ENCODE data around the gene RIC8B. TPM values are rescaled to one million over a fixed set of nuclear protein-coding genes. Genes with fewer than 3 reads are reported as not detected.

The RIC8B gene
- total RNA-seq, 1 donor from 2014 or later = 14.0 TPM

DNA sequence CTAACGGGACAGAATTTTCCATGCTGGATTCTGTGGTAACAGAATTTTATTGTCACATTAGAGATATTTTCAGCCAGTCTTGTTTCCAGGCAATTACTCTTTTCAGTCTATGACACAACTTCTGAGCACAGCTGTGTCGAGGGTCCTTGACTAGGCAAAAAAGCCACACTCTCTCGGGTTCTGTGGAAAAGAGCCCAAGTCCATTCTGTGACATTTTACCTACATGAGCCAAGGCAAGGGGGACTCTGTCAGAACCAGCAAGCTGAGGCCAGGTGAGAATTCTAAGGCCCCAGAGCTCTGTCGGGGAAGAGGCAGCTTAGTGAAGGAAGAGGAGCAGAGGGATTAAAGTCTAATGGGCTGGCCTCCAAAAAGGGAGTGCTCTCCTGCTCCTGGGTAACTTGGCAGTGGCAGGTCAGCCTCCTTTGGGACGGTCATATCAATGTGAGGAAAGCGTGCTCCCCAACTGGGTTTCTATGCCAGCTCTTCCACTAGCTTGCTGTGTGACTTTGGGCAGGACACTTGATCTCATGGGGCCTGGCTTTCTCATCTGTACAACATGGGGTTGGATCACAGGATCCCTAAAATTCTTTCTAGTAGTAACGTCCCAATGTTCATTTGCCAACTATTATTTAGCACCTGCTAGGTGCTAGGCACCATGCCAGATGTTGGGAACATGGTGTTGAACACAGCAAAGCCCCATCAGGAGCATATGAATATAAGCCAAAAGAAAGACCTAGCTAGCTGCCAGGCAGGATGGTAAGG lies 16.0 kb upstream of the RIC8B start:
- intact Hi-C loops (cut with micrococcal nuclease) = no loop called here

DNA sequence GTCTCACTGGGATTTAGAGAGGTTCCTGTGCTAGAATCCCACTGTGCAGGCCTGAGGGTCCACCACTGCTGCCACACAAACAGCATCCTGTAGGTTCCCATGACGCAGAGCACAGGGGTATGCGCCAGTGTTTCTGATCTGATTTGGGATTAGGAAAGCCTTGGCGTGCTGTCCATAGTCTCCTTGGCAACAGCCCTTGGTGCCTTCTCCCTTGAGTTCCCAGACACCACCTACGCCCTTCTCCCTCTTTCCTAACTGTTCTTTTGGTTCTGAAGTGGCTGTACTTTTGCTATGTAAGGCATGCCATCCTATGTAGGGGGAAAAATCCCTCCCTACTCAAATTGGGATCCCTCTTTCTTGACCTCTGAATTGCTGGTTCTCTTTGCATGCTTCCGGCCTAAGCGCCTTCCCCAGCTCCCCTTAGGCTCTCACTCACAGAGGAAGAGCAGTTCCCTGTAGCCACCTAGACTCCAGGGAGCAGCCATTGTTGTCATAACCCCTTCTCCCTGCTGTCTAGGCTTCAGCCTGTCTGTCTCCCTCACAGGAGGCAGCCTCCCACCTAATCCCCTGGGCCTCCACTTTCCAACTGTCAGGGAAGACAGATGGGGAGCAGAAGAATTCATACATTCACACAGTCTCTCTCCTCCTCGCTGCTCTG lies 14.8 kb upstream of the RIC8B start:
- intact Hi-C loops (cut with micrococcal nuclease) = no loop called here

DNA sequence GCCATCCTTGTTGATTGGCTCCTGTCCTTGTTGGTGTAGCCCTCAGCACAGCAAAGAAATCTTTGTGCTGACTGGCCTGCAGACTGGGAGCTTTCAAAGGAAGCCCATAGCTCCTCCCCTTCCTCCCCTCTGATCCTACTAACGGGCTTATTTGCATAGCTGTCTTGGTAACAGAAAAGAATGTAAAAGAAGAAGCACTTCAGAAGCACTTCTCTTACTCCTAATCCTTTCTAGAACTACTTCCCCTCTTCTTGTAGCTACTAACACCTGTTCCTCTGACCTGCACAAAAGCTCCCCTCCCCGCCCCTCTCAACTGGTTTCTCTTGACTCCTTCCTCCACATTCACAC lies 14.3 kb upstream of the RIC8B start:
- intact Hi-C loops (cut with micrococcal nuclease) = no loop called here

DNA sequence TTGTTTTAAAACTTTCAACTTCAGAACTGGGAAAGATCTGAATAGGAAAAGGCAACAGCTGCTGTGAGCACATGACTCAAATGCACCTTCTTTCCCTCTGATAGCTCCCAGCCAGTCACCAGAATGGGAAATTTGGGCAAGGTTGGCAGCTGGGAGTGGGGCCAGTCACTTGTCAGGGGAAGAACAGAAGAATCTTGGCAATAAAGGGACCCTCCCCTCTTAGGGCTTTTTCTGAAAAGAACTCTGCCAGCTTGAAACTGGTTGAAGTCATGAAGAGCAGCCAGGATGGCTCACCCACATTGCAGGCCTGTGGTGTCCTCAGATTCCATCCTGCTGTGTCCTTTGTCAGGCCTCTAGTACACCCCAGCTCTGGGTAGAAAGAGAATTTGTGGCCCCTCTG lies 10.3 kb upstream of the RIC8B start:
- intact Hi-C loops (cut with micrococcal nuclease) = no loop called here

DNA sequence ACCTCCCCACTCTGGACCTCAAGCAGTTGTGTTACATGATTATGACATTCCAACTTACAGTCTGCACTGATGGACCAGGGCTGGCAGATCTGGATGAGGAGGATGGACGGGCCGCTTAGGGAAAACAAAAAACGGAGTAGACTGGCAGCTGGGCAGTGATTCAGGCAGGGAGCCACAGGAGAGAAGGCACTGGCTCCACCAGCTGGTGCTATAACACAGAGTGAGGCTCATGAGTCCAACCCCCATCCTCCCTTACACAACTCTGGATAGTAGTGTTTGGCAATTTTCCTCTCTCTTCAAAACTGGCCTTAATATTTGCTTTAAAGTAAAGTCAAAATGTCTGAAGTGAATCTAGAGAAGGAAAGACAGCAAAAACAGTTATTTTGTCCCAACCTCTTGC lies 9.7 kb upstream of the RIC8B start:
- intact Hi-C loops (cut with micrococcal nuclease) = no loop called here

DNA sequence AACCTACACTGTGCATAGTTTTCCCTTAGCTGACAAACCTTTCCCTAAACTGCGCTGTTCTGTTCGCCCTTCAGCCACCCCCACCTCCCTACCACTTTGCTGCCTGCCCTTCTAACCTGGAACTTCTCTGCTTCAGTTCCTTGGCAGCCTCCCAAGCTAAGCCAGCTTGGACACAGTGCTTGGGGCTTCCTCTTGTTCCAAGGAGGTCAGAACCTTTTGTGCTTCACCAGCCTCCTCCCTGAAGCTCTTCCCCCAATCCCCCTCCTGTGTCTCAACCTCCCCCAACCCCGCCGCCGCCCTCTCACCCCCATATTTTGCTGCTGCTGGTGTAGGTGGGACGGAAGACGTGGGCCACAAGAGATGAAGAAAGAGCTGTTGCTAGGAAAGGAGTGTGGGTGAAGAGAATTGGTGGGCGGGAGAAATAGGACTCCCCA lies 8.1 kb upstream of the RIC8B start:
- intact Hi-C loops (cut with micrococcal nuclease) = no loop called here

DNA sequence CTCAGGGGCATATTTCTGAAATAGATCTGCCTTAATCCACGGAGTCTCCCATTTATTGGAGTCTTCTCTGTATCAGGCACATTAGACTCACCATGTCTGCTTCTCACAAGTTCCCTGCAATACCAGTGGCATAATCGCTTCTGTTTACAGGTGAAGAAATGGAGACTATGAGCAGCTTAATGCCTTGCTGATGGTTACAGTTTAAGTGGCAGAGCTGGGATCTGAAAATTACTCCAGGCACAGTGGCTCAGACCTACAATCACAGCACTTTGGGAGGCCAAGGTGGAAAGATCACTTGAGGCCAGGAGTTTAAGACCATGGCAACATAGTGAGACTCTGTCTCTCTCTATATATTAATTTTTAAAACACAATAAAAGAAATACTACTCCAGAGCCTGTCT lies 7.3 kb upstream of the RIC8B start:
- intact Hi-C loops (cut with micrococcal nuclease) = no loop called here

DNA sequence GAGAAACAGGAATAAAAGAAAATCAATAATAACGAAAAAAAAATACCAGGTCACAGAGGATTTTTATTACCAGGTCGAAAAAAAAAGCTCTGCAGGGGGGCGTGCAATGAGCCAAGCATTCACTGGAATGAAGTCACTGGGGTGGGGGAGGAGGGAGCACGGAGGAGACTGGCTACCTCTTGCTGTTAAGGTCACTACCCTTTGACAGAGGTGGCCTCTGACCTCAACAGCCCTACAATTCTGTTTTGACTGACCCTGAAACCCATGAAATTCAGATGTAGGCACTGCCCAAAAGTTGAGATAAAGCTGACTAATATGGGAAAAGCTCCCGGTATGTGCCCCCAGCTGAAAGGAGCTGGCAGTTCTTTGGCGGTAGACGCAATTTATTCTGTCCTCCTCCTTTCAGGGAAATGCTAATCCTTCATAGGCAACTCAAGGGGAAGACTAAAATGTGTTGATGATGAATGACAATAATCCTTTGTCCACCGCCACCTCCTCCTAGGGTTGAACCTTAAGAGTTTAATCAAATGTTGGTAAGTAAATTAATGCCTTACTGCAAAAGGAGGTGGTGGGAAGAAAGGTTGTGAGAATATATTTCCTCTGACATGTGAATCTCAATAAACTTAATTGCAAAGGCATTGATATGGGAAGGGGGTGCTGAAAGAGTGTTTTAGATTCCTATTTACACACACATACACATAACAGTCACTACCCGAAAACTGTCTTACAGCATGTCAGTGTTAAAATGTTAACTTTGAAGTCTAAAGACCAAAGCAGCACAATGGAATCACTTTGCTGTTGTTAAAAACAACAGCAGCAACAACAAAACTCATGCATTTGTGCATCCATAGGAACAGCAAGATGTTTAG lies 6.3 kb upstream of the RIC8B start:
- intact Hi-C loops (cut with micrococcal nuclease) = no loop called here

DNA sequence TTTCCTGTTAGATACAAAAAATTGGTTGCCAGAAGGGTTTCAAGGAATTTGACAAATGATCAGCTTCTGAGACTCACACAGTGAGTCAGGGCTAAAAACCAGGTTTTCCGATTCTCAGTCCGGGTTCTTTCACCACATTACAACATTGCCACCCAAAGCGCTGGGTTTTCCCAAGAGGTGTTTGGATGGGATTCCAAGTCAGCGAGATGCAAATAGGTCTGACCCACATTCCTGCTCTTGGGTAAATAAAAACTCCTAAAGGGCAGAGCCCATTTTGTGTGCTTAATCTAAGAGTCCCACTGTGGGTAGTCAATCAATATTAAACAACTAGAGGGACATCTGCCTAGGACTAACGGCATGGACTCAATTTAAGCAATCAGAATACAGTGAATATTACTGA lies 5.4 kb upstream of the RIC8B start:
- intact Hi-C loops (cut with micrococcal nuclease) = no loop called here

DNA sequence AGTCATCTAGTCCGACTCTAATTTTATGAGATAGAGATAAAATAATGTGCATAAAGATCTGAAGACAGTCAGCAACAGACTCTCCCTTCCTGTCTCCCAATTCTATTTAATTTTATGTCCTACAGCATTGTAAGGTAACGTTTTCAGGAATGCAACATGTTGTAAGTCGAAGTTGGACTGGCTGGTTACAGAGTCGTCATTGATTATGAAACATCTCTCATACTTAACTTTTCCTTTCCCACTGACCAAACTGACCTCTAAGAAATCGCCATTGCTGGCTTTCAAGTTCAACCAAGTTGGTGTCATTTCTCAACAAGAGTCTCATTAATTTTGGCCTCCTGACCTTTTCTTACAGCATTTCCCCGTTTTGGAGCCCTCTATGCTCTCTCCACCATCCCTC lies 4.9 kb upstream of the RIC8B start:
- intact Hi-C loops (cut with micrococcal nuclease) = no loop called here

DNA sequence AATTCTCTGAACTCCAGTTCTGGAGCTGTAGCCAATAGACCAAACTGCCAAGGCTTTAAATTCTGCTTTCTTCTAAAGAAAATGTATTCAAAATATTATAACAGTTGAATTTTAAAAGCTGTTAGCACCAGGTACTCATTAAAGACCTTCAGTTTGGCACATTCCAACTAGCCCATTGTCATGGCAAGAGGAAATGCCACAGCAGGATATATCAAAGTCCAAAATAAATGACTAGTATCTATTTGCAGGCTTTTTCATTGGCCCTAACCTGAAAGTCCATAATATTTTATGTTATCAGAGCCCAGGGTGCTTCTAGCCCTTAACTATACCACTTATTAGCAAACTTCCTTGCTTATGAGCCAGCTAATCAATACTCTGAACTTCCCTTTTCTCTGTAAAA lies 3.1 kb upstream of the RIC8B start:
- intact Hi-C loops (cut with micrococcal nuclease) = loop anchor here (5.0 kb wide), 1 partner anchor 1534 kb away; the partner anchor contains the start of gene APPL2

DNA sequence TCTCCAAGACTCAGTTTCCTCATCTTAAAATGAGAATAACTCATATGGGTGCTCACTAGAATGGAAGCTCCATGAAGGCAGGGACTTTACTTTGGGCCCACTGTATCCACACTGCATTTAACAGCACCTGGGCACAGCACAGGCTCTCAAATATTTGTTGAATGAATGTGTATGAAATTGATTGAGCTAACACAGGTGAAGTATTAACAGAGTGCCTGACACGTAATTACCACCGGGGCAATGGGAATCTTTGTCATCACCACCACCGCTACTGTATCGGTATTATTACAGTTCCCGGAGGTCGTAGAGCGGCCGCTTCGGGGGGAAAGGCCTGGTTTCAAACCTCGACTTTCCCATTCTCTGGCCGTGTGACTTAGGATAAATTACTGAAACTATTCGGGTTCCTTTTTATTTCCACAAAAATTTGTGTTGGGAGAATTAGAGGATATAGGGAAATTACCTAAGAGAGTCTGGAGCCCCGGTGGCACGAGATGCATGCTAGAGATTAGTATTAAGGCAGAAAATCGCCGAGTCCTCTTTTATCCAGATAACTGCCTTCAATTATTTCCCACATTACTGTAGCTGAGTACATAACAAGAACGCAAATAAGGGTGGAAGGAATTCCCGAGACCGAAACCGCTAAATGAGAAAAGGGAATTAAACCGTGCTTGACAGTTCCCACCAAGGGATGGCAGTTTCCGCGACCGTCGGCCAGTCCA lies 1.0 kb upstream of the RIC8B start:
- intact Hi-C loops (cut with micrococcal nuclease) = loop anchor here (1.0 to 5.0 kb wide), 6 partner anchors 141 to 1536 kb away; partner anchors contain the start of genes APPL2, CRY1, MTERF2 and TMEM263

DNA sequence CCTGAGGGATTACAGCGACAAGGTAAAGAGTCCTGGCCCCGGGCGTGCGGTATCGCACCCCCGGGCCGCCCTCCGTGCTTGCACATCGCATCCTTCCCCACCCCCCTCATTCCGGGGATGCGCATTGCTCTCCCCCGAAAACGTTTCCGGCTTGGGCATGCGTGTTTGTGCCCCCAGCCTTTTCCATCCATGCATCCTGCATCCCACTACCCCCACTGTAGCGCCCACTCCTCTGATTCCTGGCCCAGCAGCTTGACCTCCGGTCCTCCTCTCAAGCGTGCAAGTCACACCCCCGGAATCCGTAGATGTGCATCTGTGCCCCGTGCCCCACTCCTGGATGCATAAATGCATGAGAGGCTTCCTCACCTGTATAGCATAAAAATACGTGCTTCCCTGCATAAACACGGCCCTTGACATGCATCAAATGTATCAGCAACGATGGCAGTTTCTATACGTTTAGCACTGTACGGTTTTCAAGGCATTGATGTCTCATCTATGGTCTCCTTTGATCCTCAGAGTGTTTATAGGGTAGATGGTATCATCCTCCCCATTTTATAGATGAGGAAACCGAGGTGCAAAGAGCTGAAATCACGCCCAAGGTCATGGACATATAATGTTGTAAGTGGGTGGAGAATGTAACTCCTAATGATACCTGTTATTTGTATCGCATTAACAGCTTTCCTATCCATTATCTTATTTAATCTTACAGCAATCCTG lies 484 bp downstream of the RIC8B start:
- intact Hi-C loops (cut with micrococcal nuclease) = loop anchor here (1.0 to 5.0 kb wide), 6 partner anchors 140 to 1538 kb away; partner anchors contain the start of genes APPL2, CRY1, MTERF2 and TMEM263

DNA sequence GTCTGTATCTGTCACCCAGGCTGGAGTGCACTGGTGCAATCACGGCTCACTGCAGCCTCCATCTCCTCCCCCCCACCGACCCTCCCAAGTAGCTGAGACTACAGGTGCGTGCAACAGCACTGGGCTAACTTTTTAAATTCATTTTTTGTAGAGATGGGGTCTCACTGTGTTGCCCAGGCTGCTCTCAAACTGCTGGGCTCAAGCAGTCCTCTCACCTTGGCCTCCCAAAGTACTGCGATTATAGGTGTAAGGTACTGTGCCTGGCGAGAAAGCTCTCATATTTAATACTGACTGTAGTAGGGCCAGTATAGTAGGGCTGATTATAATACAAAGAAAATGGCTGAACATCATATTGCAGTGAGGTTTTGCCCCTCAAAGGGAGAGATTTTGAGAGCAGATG lies 2.4 kb downstream of the RIC8B start:
- intact Hi-C loops (cut with micrococcal nuclease) = no loop called here

DNA sequence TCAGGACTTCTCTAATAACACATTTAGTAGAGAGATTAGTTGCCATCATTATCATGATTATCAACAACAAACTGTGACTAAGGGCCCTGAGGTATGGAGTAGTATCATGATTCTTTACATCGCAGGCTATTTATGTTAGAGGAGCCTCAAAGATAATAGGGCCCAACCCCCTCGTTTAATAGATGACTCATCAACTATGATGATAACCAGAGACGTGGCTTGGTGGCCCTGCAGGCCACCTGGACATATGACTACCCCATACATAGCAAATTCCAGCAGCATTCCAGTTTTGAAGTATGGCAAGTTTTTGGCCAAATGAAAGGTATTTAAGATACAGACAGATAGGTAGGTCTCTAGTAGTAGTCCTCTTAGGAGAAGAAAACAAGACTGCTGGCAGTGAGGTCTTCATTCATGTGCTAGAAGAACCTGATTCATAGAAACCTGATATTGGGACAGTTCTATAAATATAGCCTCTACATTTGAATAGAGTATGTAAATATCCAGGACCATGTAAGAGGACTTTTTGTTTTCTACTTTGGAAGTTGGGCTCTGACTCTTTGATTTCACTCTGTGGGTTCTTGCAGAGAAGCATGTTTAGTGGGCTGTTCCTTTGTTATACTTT lies 5.6 kb downstream of the RIC8B start:
- intact Hi-C loops (cut with micrococcal nuclease) = no loop called here

DNA sequence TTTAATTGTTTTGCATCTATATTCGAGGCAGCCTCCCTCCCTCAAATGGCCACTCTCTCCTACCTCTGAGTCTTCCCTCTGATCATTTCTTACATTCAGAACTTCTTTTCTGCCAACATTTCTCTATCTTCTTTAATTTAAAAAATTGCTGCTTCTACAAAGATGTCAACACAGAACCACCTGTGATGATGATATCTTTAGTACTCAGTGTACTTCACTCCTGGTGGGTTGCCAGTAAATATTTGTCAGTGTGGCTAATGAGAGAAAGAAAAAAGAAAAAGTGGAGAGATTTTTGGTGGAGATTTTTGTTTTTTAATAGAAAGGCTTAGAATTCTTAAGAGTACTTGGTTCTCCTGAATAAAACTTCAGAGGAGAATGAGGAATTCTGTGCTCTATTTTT lies 8.1 kb downstream of the RIC8B start:
- intact Hi-C loops (cut with micrococcal nuclease) = no loop called here

DNA sequence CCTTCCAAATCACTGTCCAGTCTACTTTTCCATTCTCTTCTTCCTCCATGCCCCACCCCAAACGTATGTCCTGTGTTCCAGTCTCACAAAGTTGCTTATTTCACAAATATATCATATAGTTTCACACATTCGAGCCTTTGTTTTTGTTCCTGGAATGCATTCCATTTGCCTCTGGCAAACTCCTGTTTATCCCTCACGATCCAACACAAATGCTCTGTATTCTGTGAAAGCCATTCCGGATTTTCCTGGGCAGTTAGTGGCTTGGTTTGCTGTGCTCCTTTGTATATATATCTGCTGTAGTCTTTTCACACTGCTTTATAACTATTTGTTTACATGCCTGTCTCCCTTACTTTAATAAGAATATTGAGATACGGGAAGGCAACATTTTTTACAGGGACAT lies 9.0 kb downstream of the RIC8B start:
- intact Hi-C loops (cut with micrococcal nuclease) = no loop called here

DNA sequence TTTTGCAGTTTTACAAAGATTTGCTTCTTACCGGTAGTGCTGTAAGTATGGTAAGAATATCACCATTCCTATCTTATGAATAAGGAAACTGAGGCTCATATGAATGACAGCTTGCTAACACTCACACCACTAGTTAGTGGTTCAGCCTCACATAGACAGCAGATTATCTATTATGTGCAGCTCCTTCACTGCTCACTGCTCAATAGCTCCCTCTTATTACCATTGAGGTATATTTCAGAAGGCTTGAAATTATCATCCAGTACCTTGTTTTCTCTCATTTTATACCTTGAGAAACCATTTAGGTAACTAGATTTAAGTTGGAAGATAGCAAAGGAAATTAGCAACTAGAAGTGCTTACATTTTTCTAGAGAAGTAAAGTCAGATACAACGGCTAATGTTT lies 15.5 kb downstream of the RIC8B start:
- intact Hi-C loops (cut with micrococcal nuclease) = no loop called here

DNA sequence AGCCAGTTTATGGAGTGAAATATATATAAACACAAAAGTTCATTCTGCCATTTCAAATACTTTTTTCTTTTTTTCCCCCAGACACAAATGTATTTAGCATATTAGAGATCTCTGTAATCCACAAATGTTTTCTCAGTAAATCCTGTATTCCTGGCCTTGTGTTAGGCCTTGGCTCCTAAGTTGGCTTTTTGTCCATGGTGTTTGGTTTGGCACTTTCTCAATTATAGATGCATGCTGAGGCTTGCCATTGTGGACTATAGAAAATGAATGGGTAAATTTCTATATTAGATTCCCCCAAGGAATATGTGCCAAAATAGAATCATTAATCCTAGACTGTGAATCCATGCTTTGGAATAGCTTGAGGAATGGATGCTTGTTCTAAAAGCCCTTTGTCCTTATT lies 17.0 kb downstream of the RIC8B start:
- intact Hi-C loops (cut with micrococcal nuclease) = no loop called here

DNA sequence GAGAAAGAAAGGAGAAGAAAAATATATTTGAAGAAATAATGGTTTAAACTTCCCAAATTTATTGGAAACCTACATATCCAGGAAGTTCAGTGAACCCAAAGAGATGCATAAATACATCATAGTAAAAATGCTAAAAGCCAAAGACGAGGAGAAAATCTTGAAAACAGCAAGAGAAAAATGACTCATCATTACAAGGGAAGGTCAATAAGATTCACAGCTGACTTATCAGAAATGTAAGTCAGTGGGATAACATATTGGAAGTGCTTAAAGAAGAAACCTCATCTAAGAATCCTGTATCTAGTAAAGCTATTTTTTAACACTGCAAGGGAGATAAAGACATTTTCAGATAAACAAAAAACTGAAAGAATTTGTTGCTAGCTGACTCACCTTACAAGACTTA lies 19.9 kb downstream of the RIC8B start:
- intact Hi-C loops (cut with micrococcal nuclease) = no loop called here

Measured in T-helper 2 cell treated with Interferon-gamma antibody and Interleukin-4, amounts not matched to agents 100 ng/mL and 5 ng/mL, for 36 hours (primary cell).